ENCODE data around the gene ACOXL.

The ACOXL gene

DNA sequence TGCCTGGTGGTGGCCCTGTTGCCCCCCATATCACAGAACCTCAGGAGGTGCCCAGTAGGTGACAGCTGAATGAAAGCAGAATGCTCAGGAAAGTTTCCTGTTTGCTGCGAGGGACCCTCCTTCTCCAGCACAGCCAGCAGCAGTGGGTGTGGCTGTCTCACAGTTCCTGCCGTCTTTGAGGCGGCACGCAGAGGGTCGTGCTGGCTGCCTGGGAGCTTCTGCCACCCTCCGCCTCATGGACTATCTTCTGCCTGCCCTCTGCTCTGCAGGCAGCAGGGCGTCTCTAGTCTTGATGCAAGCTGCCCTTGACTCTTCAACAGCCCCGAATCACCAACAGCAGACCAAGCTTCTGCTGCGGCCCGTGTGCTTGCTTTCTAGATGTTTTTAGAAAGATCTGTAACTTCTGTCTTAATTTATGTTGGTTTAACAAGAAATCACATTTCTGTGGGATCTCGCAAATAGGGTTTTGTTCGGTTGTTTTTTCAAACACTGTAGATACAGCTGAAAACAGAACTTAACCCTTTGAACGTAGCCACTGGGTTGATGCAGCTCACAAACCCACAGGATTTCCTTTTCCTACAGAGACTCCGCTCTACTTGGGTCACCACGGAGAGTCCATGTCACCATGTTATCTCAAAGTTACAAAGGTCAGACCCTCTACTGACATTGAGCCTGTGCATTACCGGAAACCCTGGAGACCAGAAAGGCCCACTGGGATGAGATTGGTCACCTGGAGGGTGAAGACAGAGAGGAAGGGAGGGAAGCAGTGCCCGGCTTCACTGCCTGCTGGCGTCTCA is 144.9 kb downstream of the ACOXL start:
- DNase-seq = no peak

DNA sequence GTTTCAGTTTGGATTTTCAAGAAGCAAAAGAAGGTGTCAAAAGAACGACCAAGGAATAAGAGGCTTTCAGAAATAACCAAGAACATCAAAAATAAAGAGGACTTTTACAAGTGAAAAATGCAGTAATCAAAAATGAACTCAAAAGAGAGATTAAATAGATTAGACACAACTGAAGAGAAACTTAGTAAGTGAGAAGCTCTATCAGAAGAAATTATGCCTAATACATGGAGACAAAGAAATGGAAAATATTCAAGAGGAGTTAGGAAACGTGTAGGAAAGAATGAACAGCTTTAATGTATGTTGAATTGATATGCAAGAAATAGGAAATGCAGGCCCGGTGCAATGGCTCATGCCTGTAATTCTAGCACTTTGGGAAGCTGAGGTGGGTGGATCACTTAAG is 145.8 kb downstream of the ACOXL start:
- DNase-seq = no peak

- DNase-seq = no peak
Observed at GRCh38 chr2:110881908-110882307, 149.5 kb downstream of the ACOXL start.

- DNase-seq = no peak
Observed at GRCh38 chr2:110883406-110883805, 151.0 kb downstream of the ACOXL start.

DNA sequence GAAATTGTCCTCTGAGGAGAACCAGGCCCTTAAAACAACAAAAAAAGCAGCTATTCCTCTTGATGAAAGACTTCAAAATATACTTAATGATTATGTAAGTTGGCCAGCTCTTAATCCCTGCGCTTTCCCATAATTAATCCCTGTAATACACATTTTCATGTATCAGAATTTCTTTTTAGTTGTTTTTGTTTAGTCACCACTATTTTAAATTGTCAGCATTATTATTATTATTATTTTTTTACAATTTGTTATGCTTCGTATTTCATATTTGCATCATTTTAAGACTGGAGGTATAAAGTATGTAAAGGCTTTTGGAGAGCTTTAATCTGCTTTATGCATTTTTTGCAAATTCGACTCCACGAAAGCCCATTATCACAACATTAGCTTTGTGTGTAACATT is 152.9 kb downstream of the ACOXL start:
- DNase-seq = no peak

GRCh38 chr2:110886826-110887573 is 154.6 kb downstream of the ACOXL start:
- DNase-seq = no peak

- DNase-seq = no peak
Observed at GRCh38 chr2:110888411-110888810, 156.0 kb downstream of the ACOXL start.

GRCh38 chr2:110891626-110892025 is 159.3 kb downstream of the ACOXL start:
- no peak for DNase-seq

DNA sequence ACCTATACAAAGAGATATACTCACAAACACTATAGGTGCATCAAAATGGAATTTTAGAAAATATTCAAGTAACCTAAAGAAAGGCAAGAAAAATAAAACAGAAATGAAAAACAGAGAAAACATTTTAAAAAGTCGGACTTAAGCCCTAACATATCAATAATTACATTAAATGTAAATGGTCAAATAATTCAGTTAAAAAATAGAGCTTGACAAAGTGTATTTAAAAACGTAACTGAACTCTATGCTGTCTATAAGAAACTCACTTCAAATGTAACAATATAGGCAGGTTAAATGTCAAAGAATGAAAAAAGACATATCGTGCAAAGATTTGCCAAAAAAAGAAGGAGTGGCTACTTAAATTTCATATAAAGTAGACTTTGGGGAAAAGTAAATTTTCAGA is 163.9 kb downstream of the ACOXL start:
- no peak for DNase-seq

- DNase-seq = no peak
Observed at GRCh38 chr2:110897966-110898365, 165.6 kb downstream of the ACOXL start.

DNA sequence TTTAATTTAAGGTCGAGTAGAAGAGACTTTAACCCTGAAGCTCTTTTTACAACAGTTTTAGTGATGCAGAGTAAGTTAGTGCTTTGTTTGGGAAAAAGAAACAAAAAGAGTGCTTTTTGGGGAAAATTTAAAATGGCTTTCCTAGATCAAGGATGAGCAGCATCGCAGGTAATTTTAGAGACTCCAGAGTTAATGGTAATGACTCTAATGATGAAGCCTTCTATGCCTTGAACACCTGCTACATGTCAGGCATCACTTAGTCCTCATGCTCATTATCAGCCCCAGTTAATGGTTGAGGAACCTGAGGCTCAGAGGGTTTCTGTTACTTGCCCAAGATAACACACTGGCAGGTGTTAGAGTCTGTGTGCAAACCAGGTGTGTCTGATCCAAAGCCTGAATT is 167.8 kb downstream of the ACOXL start:
- no peak for DNase-seq

DNA sequence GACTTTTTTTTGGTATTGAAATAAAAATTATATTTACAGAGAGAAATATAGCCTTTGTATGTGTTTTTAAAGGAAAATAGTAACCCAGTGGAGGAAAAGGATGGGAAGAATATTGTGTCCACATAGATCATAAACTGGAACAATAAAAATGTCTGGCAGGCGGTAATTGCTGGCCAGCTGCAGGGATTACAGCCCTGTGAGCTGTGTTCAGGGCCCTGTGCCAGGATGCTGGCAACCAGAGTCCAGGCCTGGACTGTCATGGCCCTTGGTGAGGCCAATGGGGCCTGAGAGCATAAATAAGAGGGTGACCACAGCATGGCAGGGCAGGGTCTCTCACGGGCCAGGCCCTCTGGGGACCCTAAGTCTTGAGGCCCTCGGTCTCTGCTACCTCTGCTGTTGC is 171.2 kb downstream of the ACOXL start:
- DNase-seq = no peak

- DNase-seq = no peak
Observed at GRCh38 chr2:110904116-110904778, 171.9 kb downstream of the ACOXL start.

GRCh38 chr2:110904779-110905148 is 172.4 kb downstream of the ACOXL start:
- no peak for DNase-seq

GRCh38 chr2:110905217-110905616 is 172.8 kb downstream of the ACOXL start:
- DNase-seq = no peak

DNA sequence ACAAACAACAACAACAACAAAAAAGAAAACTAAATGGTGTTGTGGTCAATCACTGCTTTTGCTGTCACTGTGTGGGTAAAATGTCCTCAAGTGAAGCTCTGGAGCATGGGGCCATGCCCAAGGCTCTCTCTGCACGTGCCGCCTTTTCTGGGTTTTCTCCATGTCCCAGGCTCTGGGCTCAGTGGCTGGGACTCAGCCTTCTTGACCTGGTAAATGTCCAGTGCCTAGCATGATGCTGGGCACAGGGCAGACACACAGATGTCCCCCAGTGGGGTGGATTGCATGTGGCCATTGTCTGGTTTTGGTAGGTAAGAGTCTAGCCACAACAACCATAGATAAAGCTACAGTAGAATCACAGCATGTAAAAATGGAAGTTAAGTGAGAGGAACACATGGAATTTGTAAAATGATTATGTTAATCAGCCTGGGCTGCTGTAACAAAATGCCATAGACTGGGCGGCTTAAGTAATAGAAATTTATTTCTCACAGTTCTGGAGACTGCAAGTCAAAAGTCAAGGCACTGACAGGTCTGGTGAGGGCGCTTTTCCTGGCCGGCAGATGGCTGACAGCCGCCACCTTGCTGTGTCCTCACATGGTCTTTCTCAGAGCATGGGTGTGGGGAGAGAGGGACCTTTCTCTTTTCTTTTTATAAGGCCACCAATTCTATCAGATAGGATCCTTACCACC is 174.4 kb downstream of the ACOXL start:
- no peak for DNase-seq

- DNase-seq = no peak
Observed at GRCh38 chr2:110909501-110909900, 177.1 kb downstream of the ACOXL start.

DNA sequence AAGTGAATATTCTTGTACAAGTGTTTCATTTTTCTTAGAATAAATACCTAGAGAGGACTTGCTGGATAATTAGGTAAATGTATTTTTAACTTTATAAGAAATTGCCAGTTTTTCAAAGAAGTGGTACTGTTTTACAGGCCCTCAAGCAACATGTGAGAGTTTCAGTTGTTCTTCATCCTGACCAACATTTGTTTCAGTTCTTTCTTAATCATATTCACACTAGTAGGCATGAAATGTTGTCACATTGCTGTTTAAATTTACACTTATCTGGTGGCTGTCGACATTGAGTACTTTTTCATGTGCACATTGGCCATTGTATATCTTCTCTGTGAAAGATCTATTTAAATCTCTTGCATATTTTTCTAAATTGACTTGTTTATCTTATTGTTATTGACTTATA is 178.1 kb downstream of the ACOXL start:
- DNase-seq = no peak

GRCh38 chr2:110919738-110920137 is 187.4 kb downstream of the ACOXL start:
- DNase-seq = no peak

DNA sequence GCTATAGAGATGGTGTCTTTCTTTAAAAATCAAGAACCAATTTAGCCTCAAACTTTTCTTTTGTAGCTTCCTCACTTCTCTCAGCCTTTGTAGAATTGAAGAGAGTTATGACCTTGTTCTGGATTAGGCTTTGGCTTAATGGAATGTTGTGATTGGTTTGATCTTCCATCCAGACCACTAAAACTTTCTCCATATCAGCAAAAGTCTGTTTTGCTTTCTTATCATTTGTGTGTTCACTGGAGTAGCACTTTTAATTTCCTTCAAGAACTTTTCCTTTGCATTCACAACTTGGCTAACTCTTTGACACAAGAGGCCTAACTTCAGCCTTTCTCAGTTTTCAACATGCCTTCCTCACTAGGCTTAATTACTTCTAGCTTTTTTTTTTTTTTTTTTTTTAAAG is 193.1 kb downstream of the ACOXL start:
- DNase-seq = no peak

- DNase-seq = no peak
Observed at GRCh38 chr2:110927526-110927925, 195.2 kb downstream of the ACOXL start.

DNA sequence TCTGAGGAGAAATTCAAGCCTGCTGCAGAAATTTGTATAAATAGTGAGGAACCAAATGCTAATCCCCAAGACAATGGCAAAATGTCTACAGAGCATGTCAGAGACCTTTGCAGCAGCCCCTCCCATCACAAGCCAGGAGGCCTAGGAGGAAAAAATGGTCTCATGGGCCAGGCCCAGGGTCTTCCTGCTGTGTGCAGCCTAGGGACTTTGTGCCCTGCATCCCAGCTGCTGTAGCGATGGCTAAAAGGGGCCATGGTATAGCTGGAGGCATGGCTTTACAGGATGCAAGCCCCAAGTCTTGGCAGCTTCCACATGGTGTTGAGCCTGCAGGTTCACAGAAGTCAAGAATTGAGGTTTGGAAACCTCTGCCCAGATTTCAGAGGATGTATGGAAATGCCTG is 197.2 kb downstream of the ACOXL start:
- DNase-seq = no peak

DNA sequence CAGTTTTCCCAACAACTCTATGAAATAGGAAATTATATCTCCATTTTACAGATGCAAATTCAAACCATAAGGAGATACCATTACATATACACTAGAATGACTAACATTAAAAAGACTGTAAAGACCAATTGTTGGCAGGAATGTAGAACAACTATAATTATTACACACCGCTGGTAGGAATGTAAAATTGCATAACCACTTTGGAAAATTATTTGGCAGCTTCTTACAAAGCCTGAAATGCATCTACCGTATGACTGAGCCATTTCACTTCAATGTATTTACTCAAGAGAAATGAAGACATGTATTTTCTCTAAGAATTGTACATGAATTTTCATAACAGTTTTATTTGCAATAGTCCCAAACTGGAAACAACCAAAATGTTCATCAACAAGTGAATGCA is 199.3 kb downstream of the ACOXL start:
- no peak for DNase-seq
